T-helper 1 cell treated with Interleukin-12 subunit alpha and Interleukin-12 subunit beta and Interleukin-4 antibody, amounts not matched to agents 30 μg/mL and 1 μg/mL, for 36 hours (primary cell): ENCODE data around the gene FAM107B.

ENCODE experiments used
- H3K27ac Mint-ChIP-seq: one replicate; pipeline ENCODE4 v1.8.0; 2021; ENCODE audit warnings: mild to moderate bottlenecking, mixed read lengths
- H3K27me3 Mint-ChIP-seq: one replicate; pipeline ENCODE4 v1.8.0; 2021; ENCODE audit warnings: low read depth, mixed read lengths
- H3K36me3 Mint-ChIP-seq: one replicate; pipeline ENCODE4 v1.8.0; 2021; ENCODE audit warnings: low read depth, mixed read lengths
- H3K4me1 Mint-ChIP-seq: one replicate; pipeline ENCODE4 v1.8.0; 2021; ENCODE audit warnings: low read depth, mixed read lengths
- H3K4me3 Mint-ChIP-seq: one replicate; pipeline ENCODE4 v1.8.0; 2021; ENCODE audit warnings: mild to moderate bottlenecking, moderate library complexity, mixed read lengths
- H3K9me3 Mint-ChIP-seq: one replicate; pipeline ENCODE4 v1.8.0; 2021; ENCODE audit warnings: mixed read lengths

FAM107B gene

GRCh38 chr10:14612873-14613587, 161.7 kb downstream of the FAM107B start:
- peaks cover 36% of the 10 kb centered on the region for H3K4me1 Mint-ChIP-seq
- no peaks in the 10 kb centered on the region for H3K36me3 Mint-ChIP-seq
- H3K4me3 Mint-ChIP-seq, result no peak overlapping the region
- no peaks in the 10 kb centered on the region for H3K9me3 Mint-ChIP-seq
- H3K27ac Mint-ChIP-seq, result no peak overlapping the region
- H3K27me3 Mint-ChIP-seq, result no peaks in the 10 kb centered on the region

GRCh38 chr10:14611968-14612693, 162.6 kb downstream of the FAM107B start:
- Mint-ChIP-seq H3K27ac (no peak overlapping the region), H3K9me3 (no peaks in the 10 kb centered on the region), H3K36me3 (no peaks in the 10 kb centered on the region), H3K4me1 (peaks cover 32% of the 10 kb centered on the region), H3K27me3 (no peaks in the 10 kb centered on the region), H3K4me3 (no peak overlapping the region)

GRCh38 chr10:14609178-14609577, 165.5 kb downstream of the FAM107B start:
- Mint-ChIP-seq H3K36me3 (peaks cover 15% of the 10 kb centered on the region), H3K27ac (no peak overlapping the region), H3K27me3 (no peaks in the 10 kb centered on the region), H3K4me3 (no peak overlapping the region), H3K9me3 (peaks cover 7% of the 10 kb centered on the region), H3K4me1 (peaks cover 43% of the 10 kb centered on the region)

- Mint-ChIP-seq H3K4me1 (peaks cover 42% of the 10 kb centered on the region), H3K4me3 (no peak overlapping the region), H3K36me3 (peaks cover 15% of the 10 kb centered on the region), H3K27ac (no peak overlapping the region), H3K9me3 (peaks cover 7% of the 10 kb centered on the region), H3K27me3 (no peaks in the 10 kb centered on the region)
Measured at GRCh38 chr10:14608381-14609001, 166.2 kb downstream of the FAM107B start.

- H3K27ac Mint-ChIP-seq, result peak overlapping the region; percentile 97
Measured at GRCh38 chr10:14606633-14607032, 168.1 kb downstream of the FAM107B start.

GRCh38 chr10:14605231-14605925, 169.3 kb downstream of the FAM107B start:
- peak overlapping the region; percentile 96 for H3K4me3 Mint-ChIP-seq
- H3K27me3 Mint-ChIP-seq, result no peaks in the 10 kb centered on the region
- peak overlapping the region; percentile 97 for H3K27ac Mint-ChIP-seq
- H3K9me3 Mint-ChIP-seq, result peaks cover 7% of the 10 kb centered on the region
- peaks cover 56% of the 10 kb centered on the region for H3K4me1 Mint-ChIP-seq
- peaks cover 37% of the 10 kb centered on the region for H3K36me3 Mint-ChIP-seq

More at GRCh38 chr10:14606633-14607032, 168.1 kb downstream of the FAM107B start:
- Mint-ChIP-seq H3K4me3 (no peak overlapping the region), H3K36me3 (peaks cover 28% of the 10 kb centered on the region), H3K4me1 (peaks cover 52% of the 10 kb centered on the region), H3K27me3 (no peaks in the 10 kb centered on the region), H3K9me3 (peaks cover 7% of the 10 kb centered on the region)

- Mint-ChIP-seq H3K9me3 (peaks cover 7% of the 10 kb centered on the region), H3K27ac (peak overlapping the region; percentile 97), H3K27me3 (no peaks in the 10 kb centered on the region), H3K4me3 (peak overlapping the region; percentile 96), H3K4me1 (peaks cover 60% of the 10 kb centered on the region), H3K36me3 (peaks cover 46% of the 10 kb centered on the region)
Measured at GRCh38 chr10:14604181-14605142, 170.2 kb downstream of the FAM107B start.

- peaks cover 50% of the 10 kb centered on the region for H3K36me3 Mint-ChIP-seq
- no peaks in the 10 kb centered on the region for H3K27me3 Mint-ChIP-seq
Measured at GRCh38 chr10:14603534-14604102, 171.1 kb downstream of the FAM107B start.

GRCh38 chr10:14602807-14603533, 171.7 kb downstream of the FAM107B start:
- H3K36me3 Mint-ChIP-seq, result peaks cover 55% of the 10 kb centered on the region
- peak overlapping the region; percentile 100 for H3K4me3 Mint-ChIP-seq
- H3K9me3 Mint-ChIP-seq, result peaks cover 7% of the 10 kb centered on the region
- H3K27ac Mint-ChIP-seq, result peak overlapping the region; percentile 97
- H3K4me1 Mint-ChIP-seq, result peaks cover 70% of the 10 kb centered on the region
- H3K27me3 Mint-ChIP-seq, result no peaks in the 10 kb centered on the region

More at GRCh38 chr10:14603534-14604102, 171.1 kb downstream of the FAM107B start:
- Mint-ChIP-seq H3K27ac (peak overlapping the region; percentile 97), H3K4me3 (peak overlapping the region; percentile 100), H3K4me1 (peaks cover 64% of the 10 kb centered on the region), H3K9me3 (peaks cover 7% of the 10 kb centered on the region)

- peaks cover 7% of the 10 kb centered on the region for H3K9me3 Mint-ChIP-seq
- peak overlapping the region; percentile 76 for H3K27ac Mint-ChIP-seq
- peaks cover 60% of the 10 kb centered on the region for H3K36me3 Mint-ChIP-seq
- no peaks in the 10 kb centered on the region for H3K27me3 Mint-ChIP-seq
- H3K4me3 Mint-ChIP-seq, result peak overlapping the region; percentile 100
- peaks cover 71% of the 10 kb centered on the region for H3K4me1 Mint-ChIP-seq
Measured at GRCh38 chr10:14601872-14602725, 172.6 kb downstream of the FAM107B start.

- Mint-ChIP-seq H3K27ac (peak overlapping the region; percentile 76), H3K4me3 (peak overlapping the region; percentile 100), H3K36me3 (peaks cover 62% of the 10 kb centered on the region), H3K4me1 (peaks cover 73% of the 10 kb centered on the region), H3K27me3 (no peaks in the 10 kb centered on the region), H3K9me3 (peaks cover 7% of the 10 kb centered on the region)
Measured at GRCh38 chr10:14601326-14601725, 173.4 kb downstream of the FAM107B start.

GRCh38 chr10:14600065-14600464, 174.6 kb downstream of the FAM107B start:
- peaks cover 64% of the 10 kb centered on the region for H3K36me3 Mint-ChIP-seq
- H3K27ac Mint-ChIP-seq, result peak overlapping the region; percentile 16
- peaks cover 68% of the 10 kb centered on the region for H3K4me1 Mint-ChIP-seq
- no peaks in the 10 kb centered on the region for H3K27me3 Mint-ChIP-seq
- no peak overlapping the region for H3K4me3 Mint-ChIP-seq
- H3K9me3 Mint-ChIP-seq, result no peaks in the 10 kb centered on the region
